Ovary (tissue), 3 donors: ENCODE measurements around the gene SRD5A1.

Experiments
- CTCF ChIP-seq, 3 donors: fragments of 450-650 bp in 2 of 3; fragments of 200-600 bp in 1 of 3; IDR thresholded peaks; one replicate each; pipeline versions ENCODE4 v1.5.1 to v1.8.0; 2016 to 2022; ENCODE audit warnings: antibody characterized with exemption in 3 of 3, mild to moderate bottlenecking in 1 of 3
- EP300 ChIP-seq: sonication (generic); formaldehyde crosslinking; IDR thresholded peaks from one replicate; pipeline ENCODE4 v1.6.1; 2017; ENCODE audit warnings: antibody characterized with exemption
- POLR2A ChIP-seq: fragments of 450-650 bp; IDR thresholded peaks from one replicate; pipeline ENCODE4 v1.6.1; 2017; ENCODE audit warnings: antibody characterized with exemption, mild to moderate bottlenecking, moderate library complexity
- donor health status: DM: no; HTN: no; CAD: no.

- TF ChIP-seq CTCF (IDR thresholded peaks at IDR 0.05), result no peak
- TF ChIP-seq POLR2A, result no peak
- no peak for TF ChIP-seq EP300
Observed at GRCh38 chr5:6623228-6623627, 10.0 kb upstream of the SRD5A1 start.
